GM04504 (cell line): ENCODE results near the gene SPATA20.

Source experiments
- DNase-seq: peaks from one replicate; pipeline ENCODE4 v3.0.0-alpha.2; 2012; ENCODE audit warnings: low read depth

The SPATA20 gene

DNA sequence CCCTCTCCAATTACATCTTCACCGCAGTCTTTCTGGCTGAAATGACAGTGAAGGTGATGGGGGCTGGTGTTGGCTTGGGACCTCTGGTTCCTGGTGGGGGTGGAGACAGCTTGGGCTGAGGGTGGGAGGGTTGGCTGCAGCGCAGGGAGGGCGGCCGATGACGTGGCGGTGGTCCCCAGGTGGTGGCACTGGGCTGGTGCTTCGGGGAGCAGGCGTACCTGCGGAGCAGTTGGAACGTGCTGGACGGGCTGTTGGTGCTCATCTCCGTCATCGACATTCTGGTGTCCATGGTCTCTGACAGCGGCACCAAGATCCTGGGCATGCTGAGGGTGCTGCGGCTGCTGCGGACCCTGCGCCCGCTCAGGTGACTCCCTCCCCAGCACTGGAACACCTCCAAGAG lies 55.9 kb downstream of the SPATA20 start:
- no peak for DNase-seq

GRCh38 chr17:50603340-50603739 lies 56.4 kb downstream of the SPATA20 start:
- no peak for DNase-seq

DNA sequence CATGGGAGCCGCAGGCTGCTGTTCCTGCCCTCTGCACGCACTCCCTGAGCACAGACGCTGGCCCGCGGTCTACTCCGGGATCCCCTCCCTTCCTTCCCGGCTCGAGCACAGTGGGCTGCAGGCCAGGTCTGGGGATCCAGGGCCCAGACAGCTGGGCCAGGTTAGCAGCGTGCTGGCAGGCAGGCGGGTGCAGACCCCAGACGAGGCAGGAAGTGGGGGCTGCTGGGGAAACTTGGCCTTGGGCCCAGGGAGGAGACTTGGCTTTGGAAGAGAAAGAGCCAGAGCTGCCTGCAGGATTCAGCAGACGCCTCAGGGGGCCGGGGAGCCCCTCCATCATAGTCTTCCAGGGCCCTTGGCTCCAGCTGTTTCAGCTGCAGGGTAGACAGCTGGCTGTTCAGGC lies 57.5 kb downstream of the SPATA20 start:
- DNase-seq, result no peak

- DNase-seq, result no peak
Observed at GRCh38 chr17:50605429-50605828, 58.5 kb downstream of the SPATA20 start.
